WTC11 (cell line): ENCODE measurements around the gene POLR3F. TPM values are rescaled to one million over a fixed set of nuclear protein-coding genes. Genes with fewer than 3 reads are reported as not detected.
A peak's percentile ranks its signal among the peaks of the same experiment; 100 is the strongest.

Experiments
- ATAC-seq: fragments of 200-7000 bp; cut with Tn5 transposase; 2 replicates; pipeline ENCODE4 v1.10.0; 2021; ENCODE audit warnings: mild to moderate bottlenecking, moderate library complexity
- CTCF ChIA-PET: fragments of 300-600 bp; sonication (Branson Sonifier 250); formaldehyde crosslinking; loops from one replicate; lab custom pipeline; 2021; ENCODE audit warnings: antibody characterized with exemption; lab: Charles Lee
- POLR2A ChIA-PET: fragments of 350-600 bp; sonication (Branson Sonifier 250); formaldehyde crosslinking; loops from one replicate; lab custom pipeline; 2021; ENCODE audit warnings: antibody characterized with exemption; lab: Charles Lee
- DNase-seq: peaks from one replicate; pipeline ENCODE4 v3.0.0; 2021; ENCODE audit warnings: low spot score
- H3K27ac Mint-ChIP-seq: 2 replicates; pipeline ENCODE4 v1.8.0; 2021; ENCODE audit warnings: mixed read lengths
- H3K27me3 Mint-ChIP-seq: 2 replicates; pipeline ENCODE4 v1.8.0; 2021; ENCODE audit warnings: low read depth, mild to moderate bottlenecking, moderate library complexity, mixed read lengths
- H3K36me3 Mint-ChIP-seq: 2 replicates; pipeline ENCODE4 v1.8.0; 2021; ENCODE audit warnings: mixed read lengths
- H3K4me1 Mint-ChIP-seq: 2 replicates; pipeline ENCODE4 v1.8.0; 2022; ENCODE audit warnings: mixed read lengths
- H3K4me3 Mint-ChIP-seq: 2 replicates; pipeline ENCODE4 v1.8.0; 2021; ENCODE audit warnings: mild to moderate bottlenecking, moderate library complexity, mixed read lengths
- H3K9me3 Mint-ChIP-seq: 2 replicates; pipeline ENCODE4 v1.8.0; 2021; ENCODE audit warnings: mixed read lengths
- ELF4 ChIP-seq: sonication (generic); formaldehyde crosslinking; IDR thresholded peaks from 2 replicates; pipeline ENCODE4 v1.8.1; 2022; ENCODE audit warnings: low read depth, mild to moderate bottlenecking, moderate library complexity, missing genetic modification reagents
- EMX1 ChIP-seq: fragments of 250-450 bp; sonication (Bioruptor Pico); IDR thresholded peaks from 2 replicates; pipeline ENCODE4 v1.8.0; 2021; ENCODE audit warnings: mild to moderate bottlenecking
- ERG ChIP-seq: fragments of 250-450 bp; sonication (Bioruptor Pico); IDR thresholded peaks from 2 replicates; pipeline ENCODE4 v1.8.0; 2021; ENCODE audit warnings: mild to moderate bottlenecking
- HMGA2 ChIP-seq: fragments of 250-450 bp; sonication (Bioruptor Pico); IDR thresholded peaks from 2 replicates; pipeline ENCODE4 v1.4.0; 2021; ENCODE audit warnings: mild to moderate bottlenecking, moderate library complexity
- JAZF1 ChIP-seq: fragments of 250-450 bp; sonication (Bioruptor Pico); IDR thresholded peaks from 2 replicates; pipeline ENCODE4 v1.9.0; 2021; ENCODE audit warnings: moderate library complexity, mild to moderate bottlenecking, inconsistent platforms
- JUN ChIP-seq: sonication (generic); formaldehyde crosslinking; IDR thresholded peaks from 2 replicates; pipeline ENCODE4 v1.8.0; 2023; ENCODE audit warnings: mild to moderate bottlenecking, missing genetic modification reagents
- MLX ChIP-seq: sonication (generic); formaldehyde crosslinking; IDR thresholded peaks from 2 replicates; pipeline ENCODE4 v1.8.1; 2023; ENCODE audit warnings: mild to moderate bottlenecking, missing genetic modification reagents, moderate library complexity
- MYBL2 ChIP-seq: sonication (generic); formaldehyde crosslinking; IDR thresholded peaks from 2 replicates; pipeline ENCODE4 v1.8.1; 2023; ENCODE audit warnings: mild to moderate bottlenecking, moderate library complexity, missing genetic modification reagents
- NFATC4 ChIP-seq: fragments of 250-450 bp; sonication (Bioruptor Pico); IDR thresholded peaks from 2 replicates; pipeline ENCODE4 v1.9.0; 2021; ENCODE audit warnings: mild to moderate bottlenecking
- NR2C2 ChIP-seq: sonication (generic); formaldehyde crosslinking; IDR thresholded peaks from 2 replicates; pipeline ENCODE4 v1.8.0; 2022; ENCODE audit warnings: mild to moderate bottlenecking, missing genetic modification reagents
- OVOL2 ChIP-seq: fragments of 250-450 bp; sonication (Bioruptor Pico); IDR thresholded peaks from 2 replicates; pipeline ENCODE4 v1.9.0; 2021; ENCODE audit warnings: mild to moderate bottlenecking, borderline replicate concordance
- PRDM15 ChIP-seq: sonication (generic); formaldehyde crosslinking; IDR thresholded peaks from 2 replicates; pipeline ENCODE4 v1.8.0; 2022; ENCODE audit warnings: missing genetic modification reagents
- PREB ChIP-seq: sonication (generic); formaldehyde crosslinking; IDR thresholded peaks from 2 replicates; pipeline ENCODE4 v1.8.1; 2022; ENCODE audit warnings: mild to moderate bottlenecking, missing genetic modification reagents, moderate library complexity, borderline replicate concordance
- PRRX2 ChIP-seq: fragments of 250-450 bp; sonication (Bioruptor Pico); IDR thresholded peaks from 2 replicates; pipeline ENCODE4 v1.8.0; 2021; ENCODE audit warnings: mild to moderate bottlenecking
- TCF7 ChIP-seq: sonication (generic); formaldehyde crosslinking; IDR thresholded peaks from 2 replicates; pipeline ENCODE4 v1.8.0; 2022; ENCODE audit warnings: mild to moderate bottlenecking, low read depth, missing genetic modification reagents, moderate library complexity
- TP53 ChIP-seq: sonication (generic); formaldehyde crosslinking; IDR thresholded peaks from 2 replicates; pipeline ENCODE4 v1.8.1; 2023; ENCODE audit warnings: mild to moderate bottlenecking, missing genetic modification reagents
- ZBTB21 ChIP-seq: sonication (generic); formaldehyde crosslinking; IDR thresholded peaks from 2 replicates; pipeline ENCODE4 v1.8.1; 2023; ENCODE audit warnings: mild to moderate bottlenecking, missing genetic modification reagents, borderline replicate concordance
- ZBTB43 ChIP-seq: sonication (generic); formaldehyde crosslinking; IDR thresholded peaks from 2 replicates; pipeline ENCODE4 v1.8.1; 2023; ENCODE audit warnings: mild to moderate bottlenecking, missing genetic modification reagents
- ZMAT4 ChIP-seq: fragments of 250-450 bp; sonication (Bioruptor Pico); IDR thresholded peaks from 2 replicates; pipeline ENCODE4 v1.9.0; 2021; ENCODE audit warnings: mild to moderate bottlenecking
- ZNF263 ChIP-seq: sonication (generic); formaldehyde crosslinking; IDR thresholded peaks from 2 replicates; pipeline ENCODE4 v1.8.1; 2022; ENCODE audit warnings: low read depth, mild to moderate bottlenecking, moderate library complexity, missing genetic modification reagents
- ZNF532 ChIP-seq: fragments of 250-450 bp; sonication (Bioruptor Pico); IDR thresholded peaks from 2 replicates; pipeline ENCODE4 v1.9.0; 2021; ENCODE audit warnings: mild to moderate bottlenecking, borderline replicate concordance
- ZSCAN18 ChIP-seq: fragments of 250-450 bp; sonication (Bioruptor Pico); IDR thresholded peaks from 2 replicates; pipeline ENCODE4 v2.1.2; 2022; ENCODE audit warnings: mild to moderate bottlenecking, moderate library complexity
- total RNA-seq: library from RNA; stranded (reverse); gene quantifications from 3 replicates; pipeline ENCODE4 v1.2.3, GENCODE V29; 2021

POLR3F gene
- total RNA-seq, 1 experiment from 2014 or later, result 12.7 TPM

- Mint-ChIP-seq H3K9me3 (peaks cover 18% of the 10 kb centered on the region), H3K27ac (no peak overlapping the region), H3K36me3 (0 out of 2 replicates have a peak, but pooled peaks cover 5% of the 10 kb centered on the region), H3K27me3 (no peaks in the 10 kb centered on the region; the same call in 1 of the 2 replicates), H3K4me3 (no peak overlapping the region), H3K4me1 (no peaks in the 10 kb centered on the region)
- TF ChIP-seq JUN (CRISPR knock-in tag) (no peak), ZNF532 (CRISPR knock-in tag) (no peak), ELF4 (no peak), PRRX2 (no peak), ZBTB21 (no peak), OVOL2 (CRISPR knock-in tag) (no peak), TCF7 (CRISPR knock-in tag) (no peak), MLX (CRISPR knock-in tag) (no peak), TP53 (no peak), ZMAT4 (no peak), JAZF1 (CRISPR knock-in tag) (no peak), ZSCAN18 (CRISPR knock-in tag) (no peak)
- ChIA-PET POLR2A (no interaction called here), CTCF (no interaction called here)
- DNase-seq (no peak), ATAC-seq (no peak)
These were observed 10.6 kb upstream of the POLR3F start for GRCh38 chr20:18456600-18456999.

- peaks cover 12% of the 10 kb centered on the region for H3K4me1 Mint-ChIP-seq
- H3K27ac Mint-ChIP-seq, result no peak overlapping the region; the same call in 1 of the 2 replicates
- POLR2A ChIA-PET, result interaction anchor here (2.0 kb wide), 1 partner anchor 42 kb away, joined by 21 read pairs; the partner anchor contains the start of gene SEC23B
- CTCF ChIA-PET, result interaction anchor here (1.0 kb wide), 1 partner anchor 29 kb away, joined by 3 read pairs; no protein-coding TSS in a partner anchor
- H3K36me3 Mint-ChIP-seq, result no peaks in the 10 kb centered on the region
- no peaks in the 10 kb centered on the region for H3K27me3 Mint-ChIP-seq
- ATAC-seq (no peak), DNase-seq (no peak)
- peak overlapping the region; percentile 99 for H3K4me3 Mint-ChIP-seq
- no peaks in the 10 kb centered on the region for H3K9me3 Mint-ChIP-seq
- TF ChIP-seq ZNF263 (CRISPR knock-in tag) (no peak), PRDM15 (CRISPR knock-in tag) (no peak), MYBL2 (CRISPR knock-in tag) (no peak), ERG (CRISPR knock-in tag) (no peak), ZBTB43 (no peak), PREB (CRISPR knock-in tag) (no peak), NFATC4 (no peak), EMX1 (CRISPR knock-in tag) (no peak), HMGA2 (CRISPR knock-in tag) (no peak), NR2C2 (CRISPR knock-in tag) (no peak)
These were observed 1.5 kb upstream of the POLR3F start for GRCh38 chr20:18465536-18466200.
